Measurements from ENCODE around the gene ZCCHC24. TPM values are rescaled to one million over a fixed set of nuclear protein-coding genes. Genes with fewer than 3 reads are reported as not detected.

The ZCCHC24 gene
- total RNA-seq, 3 donors from 2014 or later (not counting 1 experiment from before 2014, with no cell fraction given) = 2.8 to 4.0 (median 3.6) TPM

- intact Hi-C loops (cut with micrococcal nuclease) = no loop called here
- Mint-ChIP-seq H3K27me3 (ENCODE audit: low read depth in 2 of 2) (no peaks in the 10 kb centered on the region), H3K36me3 (no peaks in the 10 kb centered on the region), H3K27ac (no peak overlapping the region), H3K4me1 (peaks cover 0 to 15% of the 10 kb centered on the region in 2 donors), H3K9me3 (no peaks in the 10 kb centered on the region), H3K4me3 (no peak overlapping the region)
- no peaks in the 10 kb centered on the region for H3K9me3 ChIP-seq (ENCODE audit: control insufficient read depth, insufficient read depth, low read length)
- no peaks in the 10 kb centered on the region for H3K36me3 ChIP-seq (ENCODE audit: control insufficient read depth, insufficient read depth, low read length)
- H3K27me3 ChIP-seq (ENCODE audit: control insufficient read depth, insufficient read depth, low read length) = no peaks in the 10 kb centered on the region
- H3K4me1 ChIP-seq (ENCODE audit: control insufficient read depth, insufficient read depth, low read length) = peaks cover 6% of the 10 kb centered on the region
- TF ChIP-seq CTCF (IDR thresholded peaks at IDR 0.05) = no peak
- ATAC-seq (no peak), DNase-seq (no peak)
- H3K27ac ChIP-seq (ENCODE audit: low read length) = no peak overlapping the region
- 97% methylated on average over 4 of the region's 4 CpGs for WGBS (ENCODE audit: insufficient coverage)
- no peak overlapping the region for H3K4me3 ChIP-seq (ENCODE audit: low read length)
Observed at GRCh38 chr10:79398642-79399041, 46.8 kb downstream of the ZCCHC24 start.

DNA sequence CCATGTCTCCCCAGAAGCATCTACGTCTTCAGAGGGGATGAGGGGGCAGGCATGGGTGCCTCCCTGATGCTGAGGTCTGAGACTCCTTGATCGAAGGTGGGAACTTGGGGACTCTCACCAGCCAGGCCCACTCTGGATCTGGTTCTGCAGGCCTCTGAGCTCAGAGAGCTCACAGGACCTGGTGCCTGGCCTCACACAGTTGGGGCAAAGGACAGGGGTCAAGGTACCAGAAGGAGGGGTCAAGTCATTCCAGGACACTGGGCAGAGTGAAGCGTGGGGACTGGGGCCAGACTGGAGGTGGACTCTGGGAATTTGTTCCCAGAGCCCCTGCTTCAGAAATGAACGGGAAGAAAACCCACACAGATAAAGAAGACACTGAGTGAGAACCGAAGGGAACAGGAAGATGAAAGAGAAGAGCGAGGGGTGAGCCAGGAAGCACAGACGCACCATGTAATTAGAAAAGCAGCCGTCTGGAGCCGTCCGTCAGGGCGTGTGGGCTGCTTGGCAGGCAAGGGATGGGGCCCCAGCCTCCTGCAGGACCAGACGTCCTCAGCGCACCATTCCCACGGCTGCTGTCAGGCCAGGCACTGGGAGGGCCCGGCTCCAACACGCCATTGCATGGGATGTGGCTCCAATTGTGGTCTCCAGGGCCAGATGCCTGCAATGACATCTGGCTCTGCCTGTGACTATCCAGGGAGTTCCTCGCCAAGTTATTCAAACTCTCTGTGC lies 47.7 kb downstream of the ZCCHC24 start:
- H3K27me3 ChIP-seq (ENCODE audit: control insufficient read depth, insufficient read depth, low read length) = no peaks in the 10 kb centered on the region
- H3K27me3 Mint-ChIP-seq (ENCODE audit: low read depth in 2 of 2) = no peaks in the 10 kb centered on the region
- no peak for TF ChIP-seq CTCF (IDR thresholded peaks at IDR 0.05)
- H3K4me1 Mint-ChIP-seq = peaks cover 0 to 7% of the 10 kb centered on the region in 2 donors
- H3K27ac ChIP-seq (ENCODE audit: low read length) = no peak overlapping the region
- ATAC-seq (no peak), DNase-seq (no peak)
- H3K4me3 ChIP-seq (ENCODE audit: low read length) = no peak overlapping the region
- no peaks in the 10 kb centered on the region for H3K36me3 Mint-ChIP-seq
- no peaks in the 10 kb centered on the region for H3K9me3 Mint-ChIP-seq
- H3K9me3 ChIP-seq (ENCODE audit: control insufficient read depth, insufficient read depth, low read length) = no peaks in the 10 kb centered on the region
- H3K4me3 Mint-ChIP-seq = no peak overlapping the region
- no peak overlapping the region for H3K27ac Mint-ChIP-seq
- intact Hi-C loops (cut with micrococcal nuclease) = no loop called here
- H3K4me1 ChIP-seq (ENCODE audit: control insufficient read depth, insufficient read depth, low read length) = no peaks in the 10 kb centered on the region
- WGBS (ENCODE audit: insufficient coverage) = 86% methylated on average over 17 of the region's 17 CpGs
- H3K36me3 ChIP-seq (ENCODE audit: control insufficient read depth, insufficient read depth, low read length) = no peaks in the 10 kb centered on the region

DNA sequence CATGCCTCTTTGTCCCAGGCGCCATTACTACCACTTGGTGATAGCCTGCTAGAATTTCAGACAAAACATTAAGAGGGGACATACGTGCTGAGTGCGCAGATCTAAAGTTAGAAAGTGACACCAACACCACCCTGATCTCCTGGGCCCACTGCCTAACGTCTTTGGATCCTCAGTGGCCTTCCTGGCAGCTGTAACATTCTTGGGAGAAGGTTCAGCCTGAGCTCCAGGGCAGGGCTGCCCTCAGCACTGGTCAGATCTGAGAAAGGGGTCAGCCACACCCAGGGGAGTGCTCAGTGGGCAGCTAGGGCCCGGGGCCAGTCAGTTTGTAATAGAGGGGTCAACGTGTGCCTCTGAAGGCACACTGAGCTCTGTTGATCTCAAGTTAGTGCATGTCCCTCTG lies 48.4 kb downstream of the ZCCHC24 start:
- WGBS (ENCODE audit: insufficient coverage) = 86% methylated on average over 6 of the region's 6 CpGs
- Histone ChIP-seq H3K4me3 (ENCODE audit: low read length) (no peak overlapping the region), H3K27me3 (ENCODE audit: control insufficient read depth, insufficient read depth, low read length) (no peaks in the 10 kb centered on the region), H3K36me3 (ENCODE audit: control insufficient read depth, insufficient read depth, low read length) (no peaks in the 10 kb centered on the region), H3K4me1 (ENCODE audit: control insufficient read depth, insufficient read depth, low read length) (no peaks in the 10 kb centered on the region), H3K27ac (ENCODE audit: low read length) (no peak overlapping the region), H3K9me3 (ENCODE audit: control insufficient read depth, insufficient read depth, low read length) (no peaks in the 10 kb centered on the region)
- Mint-ChIP-seq H3K27ac (no peak overlapping the region), H3K36me3 (no peaks in the 10 kb centered on the region), H3K4me1 (peaks cover 0 to 8% of the 10 kb centered on the region in 2 donors), H3K27me3 (ENCODE audit: low read depth in 2 of 2) (no peaks in the 10 kb centered on the region), H3K4me3 (no peak overlapping the region), H3K9me3 (no peaks in the 10 kb centered on the region)
- no peak for DNase-seq
- intact Hi-C loops (cut with micrococcal nuclease) = no loop called here
- no peak for ATAC-seq
- TF ChIP-seq CTCF (IDR thresholded peaks at IDR 0.05) = no peak

DNA sequence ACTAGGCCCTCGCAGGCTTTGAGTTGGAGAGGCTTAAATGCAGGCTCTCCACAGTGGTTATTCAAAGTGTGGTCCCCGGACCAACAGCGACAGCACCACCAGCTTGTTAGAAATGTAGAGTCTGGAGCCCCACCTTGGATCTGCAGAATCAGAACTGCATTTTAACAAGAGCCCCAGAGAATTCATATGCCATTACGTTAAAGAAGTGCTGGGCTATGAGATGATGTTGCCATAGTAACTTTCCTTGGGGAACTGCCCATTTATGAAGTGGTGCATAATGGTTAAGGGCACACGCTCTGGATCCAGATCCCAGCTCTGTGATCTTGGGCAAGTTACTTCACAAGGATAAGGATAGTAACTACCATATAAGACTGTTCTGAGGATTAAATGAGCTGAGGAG lies 48.9 kb downstream of the ZCCHC24 start:
- no peak overlapping the region for H3K27ac ChIP-seq (ENCODE audit: low read length)
- Mint-ChIP-seq H3K9me3 (no peaks in the 10 kb centered on the region), H3K4me1 (peaks cover 0 to 11% of the 10 kb centered on the region in 2 donors), H3K36me3 (no peaks in the 10 kb centered on the region), H3K4me3 (no peak overlapping the region), H3K27ac (no peak overlapping the region), H3K27me3 (ENCODE audit: low read depth in 2 of 2) (no peaks in the 10 kb centered on the region)
- intact Hi-C loops (cut with micrococcal nuclease) = no loop called here
- H3K4me3 ChIP-seq (ENCODE audit: low read length) = no peak overlapping the region
- no peak for DNase-seq
- ATAC-seq = no peak
- H3K9me3 ChIP-seq (ENCODE audit: control insufficient read depth, insufficient read depth, low read length) = no peaks in the 10 kb centered on the region
- H3K27me3 ChIP-seq (ENCODE audit: control insufficient read depth, insufficient read depth, low read length) = no peaks in the 10 kb centered on the region
- no peak for TF ChIP-seq CTCF (IDR thresholded peaks at IDR 0.05)
- H3K4me1 ChIP-seq (ENCODE audit: control insufficient read depth, insufficient read depth, low read length) = no peaks in the 10 kb centered on the region
- H3K36me3 ChIP-seq (ENCODE audit: control insufficient read depth, insufficient read depth, low read length) = no peaks in the 10 kb centered on the region
- WGBS (ENCODE audit: insufficient coverage) = 93% methylated on average over 5 of the region's 5 CpGs

Data from natural killer cell (primary cell).